Measurements from ENCODE around the gene GTF3C4. TPM values are rescaled to one million over a fixed set of nuclear protein-coding genes. Genes with fewer than 3 reads are reported as not detected.

The GTF3C4 gene
- total RNA-seq, 1 donor from 2014 or later = 27.9 TPM

DNA sequence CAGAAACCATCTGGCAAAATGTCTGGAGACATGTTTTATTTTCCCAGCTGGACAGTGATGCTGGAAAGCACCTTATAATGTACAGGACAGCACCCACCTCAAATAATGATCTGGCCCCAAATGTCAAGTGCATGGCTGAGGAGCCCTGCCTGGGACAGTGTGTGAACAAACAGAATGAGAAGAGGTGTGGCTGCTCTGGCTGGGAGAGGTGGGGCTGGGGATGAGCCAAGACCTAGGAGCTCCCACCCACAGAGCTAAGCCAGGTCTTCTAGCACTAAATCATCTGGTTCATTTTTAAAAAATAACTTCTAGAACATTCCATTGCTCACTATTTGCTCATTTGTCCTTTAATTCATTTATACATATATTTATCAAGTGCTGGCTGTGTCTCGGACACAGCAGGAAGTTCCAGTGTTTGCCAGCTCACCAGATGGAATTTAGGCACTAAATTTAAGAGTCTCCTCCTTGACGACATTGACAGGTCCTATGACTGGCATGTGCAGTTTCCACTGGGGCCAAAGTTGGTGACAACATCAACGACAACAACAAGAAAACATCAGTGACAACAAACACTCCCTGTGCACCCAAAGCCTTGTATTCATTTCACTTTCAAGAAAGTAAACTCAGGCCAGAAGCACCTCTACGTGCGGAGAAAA is 59.1 kb downstream of the GTF3C4 start:
- Histone ChIP-seq H3K4me3 (ENCODE audit: insufficient read depth, low read depth, low read length) (no peak overlapping the region), H3K9me3 (ENCODE audit: insufficient read depth, low read depth, low read length) (no peaks in the 10 kb centered on the region), H3K27me3 (ENCODE audit: insufficient read depth, low read length) (peaks cover 13% of the 10 kb centered on the region), H3K4me2 (ENCODE audit: low read length) (no peak overlapping the region), H3K79me2 (ENCODE audit: insufficient read depth, low read length) (no peaks in the 10 kb centered on the region), H4K20me1 (ENCODE audit: insufficient read depth, low read length) (no peaks in the 10 kb centered on the region), H3K36me3 (ENCODE audit: insufficient read depth, low read length) (no peaks in the 10 kb centered on the region), H3K4me1 (ENCODE audit: insufficient read depth, low read length) (no peaks in the 10 kb centered on the region), H3K27ac (ENCODE audit: low read depth, low read length) (no peak overlapping the region), H3K9ac (ENCODE audit: low read length) (no peak overlapping the region), H2AFZ (ENCODE audit: low read depth, low read length) (no peak overlapping the region)
- no peaks in the 10 kb centered on the region for H3K36me3 Mint-ChIP-seq (ENCODE audit: low read depth, unreplicated experiment)
- no peak for FAIRE-seq
- no peak overlapping the region for H3K27ac Mint-ChIP-seq (ENCODE audit: unreplicated experiment)
- peaks cover 40% of the 10 kb centered on the region for H3K27me3 Mint-ChIP-seq (ENCODE audit: low read depth, unreplicated experiment)
- H3K4me3 Mint-ChIP-seq (ENCODE audit: unreplicated experiment) = no peak overlapping the region
- DNase-seq (ENCODE audit: low read depth) = no peak
- TF ChIP-seq EZH2 (IDR thresholded peaks at IDR 0.05; ENCODE audit: insufficient read depth, low read length) = no peak
- TF ChIP-seq, protein P1, sequence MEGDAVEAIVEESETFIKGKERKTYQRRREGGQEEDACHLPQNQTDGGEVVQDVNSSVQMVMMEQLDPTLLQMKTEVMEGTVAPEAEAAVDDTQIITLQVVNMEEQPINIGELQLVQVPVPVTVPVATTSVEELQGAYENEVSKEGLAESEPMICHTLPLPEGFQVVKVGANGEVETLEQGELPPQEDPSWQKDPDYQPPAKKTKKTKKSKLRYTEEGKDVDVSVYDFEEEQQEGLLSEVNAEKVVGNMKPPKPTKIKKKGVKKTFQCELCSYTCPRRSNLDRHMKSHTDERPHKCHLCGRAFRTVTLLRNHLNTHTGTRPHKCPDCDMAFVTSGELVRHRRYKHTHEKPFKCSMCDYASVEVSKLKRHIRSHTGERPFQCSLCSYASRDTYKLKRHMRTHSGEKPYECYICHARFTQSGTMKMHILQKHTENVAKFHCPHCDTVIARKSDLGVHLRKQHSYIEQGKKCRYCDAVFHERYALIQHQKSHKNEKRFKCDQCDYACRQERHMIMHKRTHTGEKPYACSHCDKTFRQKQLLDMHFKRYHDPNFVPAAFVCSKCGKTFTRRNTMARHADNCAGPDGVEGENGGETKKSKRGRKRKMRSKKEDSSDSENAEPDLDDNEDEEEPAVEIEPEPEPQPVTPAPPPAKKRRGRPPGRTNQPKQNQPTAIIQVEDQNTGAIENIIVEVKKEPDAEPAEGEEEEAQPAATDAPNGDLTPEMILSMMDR (IDR thresholded peaks at IDR 0.05; ENCODE audit: insufficient read depth, low read depth, low read length) = no peak
- peaks cover 8% of the 10 kb centered on the region for H3K9me3 Mint-ChIP-seq (ENCODE audit: unreplicated experiment)
- peaks cover 9% of the 10 kb centered on the region for H3K4me1 Mint-ChIP-seq (ENCODE audit: low read depth, unreplicated experiment)

DNA sequence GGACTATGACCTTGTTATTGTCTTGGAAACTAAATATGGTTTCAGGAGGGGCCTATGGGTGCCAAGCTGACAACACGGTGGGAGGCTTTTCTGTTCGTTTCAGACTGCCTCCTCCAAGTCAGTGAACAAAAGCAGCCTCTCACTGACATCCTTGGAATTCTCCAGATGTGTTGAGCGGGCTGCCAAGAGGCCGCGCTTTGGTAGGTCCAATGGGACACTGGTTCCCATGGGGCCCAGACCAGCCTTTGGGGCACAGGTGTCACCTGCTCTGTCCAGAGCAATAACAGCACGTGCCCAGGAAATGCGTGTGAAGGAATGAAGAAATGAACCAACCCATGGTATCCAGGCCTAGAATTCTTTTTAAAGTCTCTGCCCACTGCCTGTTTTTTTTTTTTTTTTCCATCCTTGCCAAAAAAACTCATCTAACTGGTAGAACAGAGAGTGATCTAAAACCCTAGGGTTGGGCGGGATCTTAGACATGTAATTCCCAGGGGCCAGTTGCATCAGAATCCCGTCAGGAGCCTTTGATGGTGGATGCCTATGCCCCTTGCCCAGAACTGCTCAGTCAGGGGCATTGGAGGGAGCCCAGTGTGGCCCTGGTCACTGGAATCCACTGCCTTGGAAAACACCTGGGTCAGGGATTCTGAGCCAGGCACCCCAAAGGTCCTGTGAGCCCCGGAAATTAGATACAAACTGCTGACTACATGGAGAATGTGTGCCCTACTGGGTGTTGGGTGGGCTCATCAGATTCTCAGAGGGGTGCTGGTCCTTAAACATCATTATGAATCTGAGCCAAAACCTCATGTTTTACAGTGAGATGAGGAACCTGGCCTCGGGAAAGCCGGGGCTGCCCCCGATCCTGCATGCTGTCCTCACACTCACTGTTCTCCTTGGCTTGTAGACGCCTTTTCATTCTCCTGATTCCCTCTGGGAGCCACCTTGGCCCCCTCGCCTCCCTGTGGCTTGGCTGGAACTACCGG is 60.1 kb downstream of the GTF3C4 start:
- Histone ChIP-seq H3K4me3 (ENCODE audit: insufficient read depth, low read depth, low read length) (no peak overlapping the region), H3K9me3 (ENCODE audit: insufficient read depth, low read depth, low read length) (no peaks in the 10 kb centered on the region), H3K9ac (ENCODE audit: low read length) (no peak overlapping the region), H4K20me1 (ENCODE audit: insufficient read depth, low read length) (no peaks in the 10 kb centered on the region), H3K36me3 (ENCODE audit: insufficient read depth, low read length) (no peaks in the 10 kb centered on the region), H2AFZ (ENCODE audit: low read depth, low read length) (no peak overlapping the region), H3K27ac (ENCODE audit: low read depth, low read length) (no peak overlapping the region), H3K4me1 (ENCODE audit: insufficient read depth, low read length) (no peaks in the 10 kb centered on the region), H3K4me2 (ENCODE audit: low read length) (no peak overlapping the region), H3K27me3 (ENCODE audit: insufficient read depth, low read length) (peaks cover 13% of the 10 kb centered on the region), H3K79me2 (ENCODE audit: insufficient read depth, low read length) (no peaks in the 10 kb centered on the region)
- FAIRE-seq = no peak
- no peak for TF ChIP-seq EZH2 (IDR thresholded peaks at IDR 0.05; ENCODE audit: insufficient read depth, low read length)
- TF ChIP-seq, protein P1 (IDR thresholded peaks at IDR 0.05; ENCODE audit: insufficient read depth, low read depth, low read length) = no peak
- Mint-ChIP-seq H3K36me3 (ENCODE audit: low read depth, unreplicated experiment) (no peaks in the 10 kb centered on the region), H3K9me3 (ENCODE audit: unreplicated experiment) (peaks cover 11% of the 10 kb centered on the region), H3K27me3 (ENCODE audit: low read depth, unreplicated experiment) (peaks cover 36% of the 10 kb centered on the region), H3K4me1 (ENCODE audit: low read depth, unreplicated experiment) (peaks cover 9% of the 10 kb centered on the region), H3K4me3 (ENCODE audit: unreplicated experiment) (no peak overlapping the region), H3K27ac (ENCODE audit: unreplicated experiment) (no peak overlapping the region)
- no peak for DNase-seq (ENCODE audit: low read depth)

Data from astrocyte (in vitro differentiated cells and primary cell).